ENCODE results near the gene HLA-F.

HLA-F gene

GRCh38 chr6:29759457-29759856 lies 36.2 kb downstream of the HLA-F start:
- H3K4me3 ChIP-seq (ENCODE audit: low read length): no peak overlapping the region
- TF ChIP-seq CTCF (conservative IDR thresholded peaks at IDR 0.05; ENCODE audit: low read depth, low read length): no peak
- no peak for DNase-seq (ENCODE audit: low read depth)

- no peak overlapping the region for H3K4me3 ChIP-seq (ENCODE audit: low read length)
- DNase-seq (ENCODE audit: low read depth): no peak
- no peak for TF ChIP-seq CTCF (conservative IDR thresholded peaks at IDR 0.05; ENCODE audit: low read depth, low read length)
Observed at GRCh38 chr6:29760328-29760727, 37.1 kb downstream of the HLA-F start.

GRCh38 chr6:29762051-29762450 lies 38.8 kb downstream of the HLA-F start:
- H3K4me3 ChIP-seq (ENCODE audit: low read length): no peak overlapping the region
- no peak for TF ChIP-seq CTCF (conservative IDR thresholded peaks at IDR 0.05; ENCODE audit: low read depth, low read length)
- no peak for DNase-seq (ENCODE audit: low read depth)

GRCh38 chr6:29762781-29763214 lies 39.6 kb downstream of the HLA-F start:
- no peak overlapping the region for H3K4me3 ChIP-seq (ENCODE audit: low read length)
- no peak for TF ChIP-seq CTCF (conservative IDR thresholded peaks at IDR 0.05; ENCODE audit: low read depth, low read length)
- DNase-seq (ENCODE audit: low read depth): no peak

GRCh38 chr6:29763491-29764289 lies 40.5 kb downstream of the HLA-F start:
- DNase-seq (ENCODE audit: low read depth): no peak

GRCh38 chr6:29764422-29765196 lies 41.4 kb downstream of the HLA-F start:
- H3K4me3 ChIP-seq (ENCODE audit: low read length): no peak overlapping the region
- no peak for TF ChIP-seq CTCF (conservative IDR thresholded peaks at IDR 0.05; ENCODE audit: low read depth, low read length)
- DNase-seq (ENCODE audit: low read depth): no peak

More at GRCh38 chr6:29763491-29764289, 40.5 kb downstream of the HLA-F start:
- TF ChIP-seq CTCF (conservative IDR thresholded peaks at IDR 0.05; ENCODE audit: low read depth, low read length): no peak
- no peak overlapping the region for H3K4me3 ChIP-seq (ENCODE audit: low read length)
